ENCODE measurements around the gene ANO8. TPM values are rescaled to one million over a fixed set of nuclear protein-coding genes. Genes with fewer than 3 reads are reported as not detected.

Gene ANO8
- total RNA-seq, 1 experiment from 2014 or later: 0.82 TPM

GRCh38 chr19:17351815-17352435 is 17.3 kb upstream of the ANO8 start:
- H3K27ac ChIP-seq (ENCODE audit: low read length): no peak overlapping the region
- no peaks in the 10 kb centered on the region for H3K27me3 ChIP-seq (ENCODE audit: low read length)
- no peaks in the 10 kb centered on the region for H4K20me1 ChIP-seq (ENCODE audit: insufficient read depth, low read depth, low read length)
- H2AFZ ChIP-seq (ENCODE audit: low read length): no peak overlapping the region
- H3K4me3 ChIP-seq (ENCODE audit: low read length): no peak overlapping the region
- H3K4me2 ChIP-seq (ENCODE audit: low read depth, low read length, poor library complexity, severe bottlenecking): no peak overlapping the region
- no peaks in the 10 kb centered on the region for H3K4me1 ChIP-seq (ENCODE audit: low read length)
- H3K9me2 ChIP-seq (replicated peaks; ENCODE audit: insufficient read depth, low read length): no peaks in the 10 kb centered on the region
- no peak overlapping the region for H3K9ac ChIP-seq (ENCODE audit: low read length)
- no peaks in the 10 kb centered on the region for H3K36me3 ChIP-seq (ENCODE audit: insufficient read depth, low read length)
- DNase-seq: no peak
- no peaks in the 10 kb centered on the region for H3K9me3 ChIP-seq (ENCODE audit: low read length)
- no peaks in the 10 kb centered on the region for H3K79me2 ChIP-seq (ENCODE audit: low read length)

DNA sequence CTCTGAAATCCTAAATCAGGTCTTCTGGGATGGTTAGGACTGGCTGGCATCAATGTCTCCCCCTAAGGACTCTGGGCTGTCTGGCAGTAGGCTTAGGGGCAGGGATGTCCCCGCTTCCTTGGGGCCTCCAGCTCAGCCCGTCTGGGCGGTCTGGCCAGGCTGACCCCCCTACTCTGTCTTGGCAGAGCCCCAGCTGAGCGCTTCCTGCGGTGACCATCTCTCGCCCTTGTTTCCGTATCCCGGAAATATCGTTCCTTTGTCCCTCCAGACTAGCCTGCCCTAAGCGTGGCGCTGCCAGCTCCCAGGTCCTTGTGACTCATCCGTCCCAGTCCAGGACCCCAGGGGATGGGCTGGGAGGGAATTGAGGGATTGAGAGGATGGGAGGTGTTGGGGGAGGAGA is 14.0 kb upstream of the ANO8 start:
- Histone ChIP-seq H3K79me2 (ENCODE audit: low read length) (no peaks in the 10 kb centered on the region), H3K27ac (ENCODE audit: low read length) (no peak overlapping the region), H3K27me3 (ENCODE audit: low read length) (no peaks in the 10 kb centered on the region), H4K20me1 (ENCODE audit: insufficient read depth, low read depth, low read length) (no peaks in the 10 kb centered on the region), H2AFZ (ENCODE audit: low read length) (no peak overlapping the region), H3K9me3 (ENCODE audit: low read length) (no peaks in the 10 kb centered on the region), H3K4me2 (ENCODE audit: low read depth, low read length, poor library complexity, severe bottlenecking) (no peak overlapping the region), H3K9ac (ENCODE audit: low read length) (no peak overlapping the region), H3K36me3 (ENCODE audit: insufficient read depth, low read length) (no peaks in the 10 kb centered on the region), H3K4me3 (ENCODE audit: low read length) (no peak overlapping the region), H3K9me2 (replicated peaks; ENCODE audit: insufficient read depth, low read length) (no peaks in the 10 kb centered on the region), H3K4me1 (ENCODE audit: low read length) (no peaks in the 10 kb centered on the region)
- DNase-seq: no peak

GRCh38 chr19:17347877-17348276 is 13.2 kb upstream of the ANO8 start:
- Histone ChIP-seq H3K9me3 (ENCODE audit: low read length) (no peaks in the 10 kb centered on the region), H3K27me3 (ENCODE audit: low read length) (no peaks in the 10 kb centered on the region), H3K36me3 (ENCODE audit: insufficient read depth, low read length) (no peaks in the 10 kb centered on the region), H3K79me2 (ENCODE audit: low read length) (no peaks in the 10 kb centered on the region), H2AFZ (ENCODE audit: low read length) (no peak overlapping the region), H3K9ac (ENCODE audit: low read length) (no peak overlapping the region), H3K4me3 (ENCODE audit: low read length) (no peak overlapping the region), H3K27ac (ENCODE audit: low read length) (no peak overlapping the region), H4K20me1 (ENCODE audit: insufficient read depth, low read depth, low read length) (no peaks in the 10 kb centered on the region), H3K9me2 (replicated peaks; ENCODE audit: insufficient read depth, low read length) (no peaks in the 10 kb centered on the region), H3K4me1 (ENCODE audit: low read length) (no peaks in the 10 kb centered on the region), H3K4me2 (ENCODE audit: low read depth, low read length, poor library complexity, severe bottlenecking) (no peak overlapping the region)
- no peak for DNase-seq

DNA sequence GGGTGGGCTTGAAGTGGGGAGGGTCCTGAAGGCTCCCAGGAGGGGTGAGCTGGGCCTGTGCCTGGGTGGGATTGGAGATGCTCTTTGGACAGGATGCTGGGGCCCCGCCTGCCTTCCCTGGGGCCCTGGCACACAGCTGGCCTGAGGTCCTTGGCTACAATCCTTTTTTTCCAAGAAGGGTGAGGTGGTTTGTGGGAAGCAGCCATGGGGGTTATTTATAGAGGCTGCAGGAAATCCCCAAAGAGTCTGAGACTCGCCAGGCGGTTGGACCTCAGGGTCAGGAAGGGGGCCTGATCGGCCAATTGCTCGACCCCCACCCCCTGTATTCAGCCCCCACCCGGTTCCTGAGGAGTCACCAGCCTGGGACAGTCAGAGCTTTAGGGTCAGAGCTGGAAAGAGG is 12.7 kb upstream of the ANO8 start:
- no peak overlapping the region for H3K27ac ChIP-seq (ENCODE audit: low read length)
- no peak overlapping the region for H2AFZ ChIP-seq (ENCODE audit: low read length)
- H3K79me2 ChIP-seq (ENCODE audit: low read length): no peaks in the 10 kb centered on the region
- no peaks in the 10 kb centered on the region for H3K27me3 ChIP-seq (ENCODE audit: low read length)
- no peak for DNase-seq
- no peak overlapping the region for H3K4me3 ChIP-seq (ENCODE audit: low read length)
- no peaks in the 10 kb centered on the region for H3K9me3 ChIP-seq (ENCODE audit: low read length)
- no peaks in the 10 kb centered on the region for H3K4me1 ChIP-seq (ENCODE audit: low read length)
- no peak overlapping the region for H3K4me2 ChIP-seq (ENCODE audit: low read depth, low read length, poor library complexity, severe bottlenecking)
- no peaks in the 10 kb centered on the region for H3K36me3 ChIP-seq (ENCODE audit: insufficient read depth, low read length)
- H4K20me1 ChIP-seq (ENCODE audit: insufficient read depth, low read depth, low read length): no peaks in the 10 kb centered on the region
- no peaks in the 10 kb centered on the region for H3K9me2 ChIP-seq (replicated peaks; ENCODE audit: insufficient read depth, low read length)
- H3K9ac ChIP-seq (ENCODE audit: low read length): no peak overlapping the region

DNA sequence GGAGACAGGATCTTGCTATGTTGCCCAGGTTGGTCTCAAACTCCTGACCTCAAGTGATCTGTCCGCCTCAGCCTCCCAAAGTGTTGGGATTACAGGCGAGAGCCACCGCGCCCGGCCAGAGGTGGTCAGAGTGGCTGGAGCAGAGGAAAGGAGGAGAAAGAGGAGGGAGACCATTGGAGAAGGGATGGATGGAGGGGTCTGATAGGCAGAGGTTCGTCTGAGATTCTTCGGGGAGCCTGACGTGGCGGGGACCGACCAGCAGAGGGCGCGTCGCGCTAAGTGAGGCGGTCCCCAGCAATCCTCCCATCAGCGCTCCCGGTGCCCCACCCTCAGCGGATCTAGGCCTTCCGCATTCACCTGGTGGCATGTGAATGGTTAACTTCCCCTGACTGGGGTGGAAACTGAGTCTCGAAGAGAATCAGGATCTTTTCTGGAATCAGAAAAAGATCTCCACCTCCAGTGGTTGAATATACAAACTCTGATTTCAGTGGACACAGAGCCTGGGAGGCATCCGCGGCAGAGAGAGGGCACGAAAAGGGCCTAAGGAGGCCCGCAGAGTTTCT is 11.5 kb upstream of the ANO8 start:
- H3K9ac ChIP-seq (ENCODE audit: low read length): no peak overlapping the region

DNA sequence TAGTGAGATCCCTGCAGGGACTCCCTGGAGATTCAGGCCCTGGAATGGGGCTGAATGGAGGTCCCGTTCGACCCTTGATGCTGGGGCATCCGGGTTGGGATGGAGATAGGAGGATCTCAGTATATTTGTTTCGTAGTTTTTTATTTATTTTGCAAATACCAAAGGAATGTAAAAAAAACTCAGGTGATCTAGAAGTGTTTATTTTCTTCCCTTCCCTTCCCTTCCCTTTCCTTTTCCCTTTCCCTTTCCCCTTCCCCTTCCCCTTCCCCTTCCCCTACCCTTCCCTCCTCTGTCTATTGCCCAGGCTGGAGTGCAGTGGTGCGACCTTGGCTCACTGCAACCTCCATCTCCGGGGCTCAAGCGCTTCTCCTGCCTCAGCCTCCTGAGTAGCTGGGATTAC is 7.2 kb upstream of the ANO8 start:
- Histone ChIP-seq H3K27ac (ENCODE audit: low read length) (no peak overlapping the region), H3K9ac (ENCODE audit: low read length) (no peak overlapping the region), H3K27me3 (ENCODE audit: low read length) (no peaks in the 10 kb centered on the region), H3K9me2 (replicated peaks; ENCODE audit: insufficient read depth, low read length) (no peaks in the 10 kb centered on the region), H3K36me3 (ENCODE audit: insufficient read depth, low read length) (peaks cover 5% of the 10 kb centered on the region; the same call in 1 of the 2 replicates), H2AFZ (ENCODE audit: low read length) (no peak overlapping the region), H3K9me3 (ENCODE audit: low read length) (no peaks in the 10 kb centered on the region), H3K4me2 (ENCODE audit: low read depth, low read length, poor library complexity, severe bottlenecking) (no peak overlapping the region), H3K4me3 (ENCODE audit: low read length) (no peak overlapping the region), H3K79me2 (ENCODE audit: low read length) (peaks cover 9% of the 10 kb centered on the region), H4K20me1 (ENCODE audit: insufficient read depth, low read depth, low read length) (no peaks in the 10 kb centered on the region), H3K4me1 (ENCODE audit: low read length) (peaks cover 9% of the 10 kb centered on the region)
- DNase-seq: no peak

More for the DNA sequence above, 11.5 kb upstream of the ANO8 start:
- Histone ChIP-seq H3K4me1 (ENCODE audit: low read length) (no peaks in the 10 kb centered on the region), H3K9me2 (replicated peaks; ENCODE audit: insufficient read depth, low read length) (no peaks in the 10 kb centered on the region), H3K4me2 (ENCODE audit: low read depth, low read length, poor library complexity, severe bottlenecking) (no peak overlapping the region), H4K20me1 (ENCODE audit: insufficient read depth, low read depth, low read length) (no peaks in the 10 kb centered on the region), H3K4me3 (ENCODE audit: low read length) (no peak overlapping the region), H3K27ac (ENCODE audit: low read length) (no peak overlapping the region), H3K36me3 (ENCODE audit: insufficient read depth, low read length) (peaks cover 4% of the 10 kb centered on the region; the same call in 1 of the 2 replicates), H2AFZ (ENCODE audit: low read length) (no peak overlapping the region), H3K27me3 (ENCODE audit: low read length) (no peaks in the 10 kb centered on the region), H3K79me2 (ENCODE audit: low read length) (no peaks in the 10 kb centered on the region), H3K9me3 (ENCODE audit: low read length) (no peaks in the 10 kb centered on the region)
- DNase-seq: peak; percentile 89

DNA sequence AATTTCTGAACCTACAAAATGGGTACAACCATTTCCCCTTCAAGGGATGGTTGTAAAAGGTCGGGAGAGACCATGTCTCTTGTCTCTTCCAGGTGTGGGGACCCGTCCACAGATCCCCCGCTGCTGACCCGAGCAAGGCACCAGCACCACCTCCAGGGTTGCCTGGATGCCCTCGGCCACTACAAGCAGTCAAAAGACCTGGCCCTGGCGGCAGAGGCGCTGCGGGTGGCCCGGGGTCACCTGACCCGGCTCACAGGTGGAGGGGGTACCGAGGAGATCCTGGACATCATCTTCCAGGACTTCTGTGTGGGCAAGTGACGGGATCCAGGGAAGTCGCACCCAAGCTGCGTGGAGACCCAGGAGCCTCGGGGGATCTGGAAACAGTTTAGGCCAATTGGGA is 6.7 kb upstream of the ANO8 start:
- no peaks in the 10 kb centered on the region for H3K27me3 ChIP-seq (ENCODE audit: low read length)
- no peak overlapping the region for H3K4me3 ChIP-seq (ENCODE audit: low read length)
- no peaks in the 10 kb centered on the region for H3K9me3 ChIP-seq (ENCODE audit: low read length)
- no peak overlapping the region for H2AFZ ChIP-seq (ENCODE audit: low read length)
- peaks cover 5% of the 10 kb centered on the region; the same call in 1 of the 2 replicates for H3K36me3 ChIP-seq (ENCODE audit: insufficient read depth, low read length)
- no peak overlapping the region for H3K9ac ChIP-seq (ENCODE audit: low read length)
- H3K4me1 ChIP-seq (ENCODE audit: low read length): peaks cover 12% of the 10 kb centered on the region
- H3K4me2 ChIP-seq (ENCODE audit: low read depth, low read length, poor library complexity, severe bottlenecking): no peak overlapping the region
- DNase-seq: no peak
- H4K20me1 ChIP-seq (ENCODE audit: insufficient read depth, low read depth, low read length): no peaks in the 10 kb centered on the region
- H3K79me2 ChIP-seq (ENCODE audit: low read length): peaks cover 9% of the 10 kb centered on the region
- H3K27ac ChIP-seq (ENCODE audit: low read length): no peak overlapping the region
- H3K9me2 ChIP-seq (replicated peaks; ENCODE audit: insufficient read depth, low read length): no peaks in the 10 kb centered on the region

- H3K9me3 ChIP-seq (ENCODE audit: low read length): no peaks in the 10 kb centered on the region
- no peaks in the 10 kb centered on the region for H4K20me1 ChIP-seq (ENCODE audit: insufficient read depth, low read depth, low read length)
- peaks cover 12% of the 10 kb centered on the region for H3K4me1 ChIP-seq (ENCODE audit: low read length)
- H2AFZ ChIP-seq (ENCODE audit: low read length): no peak overlapping the region
- H3K79me2 ChIP-seq (ENCODE audit: low read length): peaks cover 9% of the 10 kb centered on the region
- H3K9ac ChIP-seq (ENCODE audit: low read length): no peak overlapping the region
- H3K27ac ChIP-seq (ENCODE audit: low read length): no peak overlapping the region
- no peaks in the 10 kb centered on the region for H3K27me3 ChIP-seq (ENCODE audit: low read length)
- DNase-seq: no peak
- no peaks in the 10 kb centered on the region for H3K9me2 ChIP-seq (replicated peaks; ENCODE audit: insufficient read depth, low read length)
- H3K36me3 ChIP-seq (ENCODE audit: insufficient read depth, low read length): peaks cover 5% of the 10 kb centered on the region; the same call in 1 of the 2 replicates
- H3K4me2 ChIP-seq (ENCODE audit: low read depth, low read length, poor library complexity, severe bottlenecking): no peak overlapping the region
- H3K4me3 ChIP-seq (ENCODE audit: low read length): no peak overlapping the region
Measured at GRCh38 chr19:17340871-17341357, 6.3 kb upstream of the ANO8 start.

Data from Karpas-422 (cell line).